Prostate gland (tissue), 2 donors: ENCODE data around the gene BRF1. TPM values are rescaled to one million over a fixed set of nuclear protein-coding genes. Genes with fewer than 3 reads are reported as not detected.

Experiments
- DNase-seq: peaks from one replicate; pipeline ENCODE4 v3.0.0-alpha.2; 2019; ENCODE audit warnings: low spot score
- H3K27ac ChIP-seq, 2 donors: fragments of 200-600 bp; sonication (generic); 2 replicates each; pipeline ENCODE4 v1.5.1; 2017 to 2019
- H3K27me3 ChIP-seq: fragments of 200-600 bp; sonication (generic); replicated peaks from 2 replicates; pipeline ENCODE4 v1.5.1; 2019; ENCODE audit not compliant: insufficient read depth
- H3K36me3 ChIP-seq, 2 donors: fragments of 200-600 bp; sonication (generic); 1 replicate in 1 of 2; 2 replicates in 1 of 2; pipeline versions ENCODE4 v1.5.1 to v1.8.1; 2017 to 2019
- H3K4me1 ChIP-seq: fragments of 200-600 bp; sonication (generic); replicated peaks from 2 replicates; pipeline ENCODE4 v1.5.1; 2019
- H3K4me3 ChIP-seq, 2 donors: fragments of 200-600 bp; sonication (generic); 2 replicates each; pipeline ENCODE4 v1.5.1; 2017 to 2019
- H3K9me3 ChIP-seq: fragments of 200-600 bp; sonication (generic); 2 replicates; pipeline ENCODE4 v1.5.1; 2017
- POLR2A ChIP-seq: fragments of 450-650 bp; IDR thresholded peaks from one replicate; pipeline ENCODE4 v1.6.1; 2016; ENCODE audit warnings: antibody characterized with exemption, mild to moderate bottlenecking
- POLR2AphosphoS5 ChIP-seq: sonication (generic); formaldehyde crosslinking; IDR thresholded peaks from one replicate; pipeline ENCODE4 v1.6.1; 2017; ENCODE audit warnings: antibody characterized with exemption
- WGBS: methylation state at CpG from one replicate; pipeline ENCODE4 v1.1.5; 2018; 5-methylcytosine and 5-hydroxymethylcytosine counted together
- intact Hi-C: fragments of 100-400 bp; cut with DNase I; formaldehyde crosslinking; loops from one replicate; pipeline ENCODE4 v1.14.2; 2022
- total RNA-seq, 2 donors: library from RNA; depleted of rRNA; stranded (reverse); fragments of >200 nt; gene quantifications; one replicate each; pipeline ENCODE4 v1.1.0, GENCODE V29; 2016
- TF ChIP-seq, protein P1 (sequence below), 4 experiments: fragments of 200-600 bp in 2 of 4; fragments of 450-650 bp in 2 of 4; sonication (generic) in 2 of 4; IDR thresholded peaks; 1 replicate in 3 of 4; 2 replicates in 1 of 4; pipeline ENCODE4 v1.5.1; 2016 to 2019; ENCODE audit warnings: antibody characterized with exemption in 4 of 4, mild to moderate bottlenecking in 2 of 4, moderate library complexity in 2 of 4

Gene BRF1
- total RNA-seq, 2 donors from 2014 or later = 64.9 to 88.9 TPM

DNA sequence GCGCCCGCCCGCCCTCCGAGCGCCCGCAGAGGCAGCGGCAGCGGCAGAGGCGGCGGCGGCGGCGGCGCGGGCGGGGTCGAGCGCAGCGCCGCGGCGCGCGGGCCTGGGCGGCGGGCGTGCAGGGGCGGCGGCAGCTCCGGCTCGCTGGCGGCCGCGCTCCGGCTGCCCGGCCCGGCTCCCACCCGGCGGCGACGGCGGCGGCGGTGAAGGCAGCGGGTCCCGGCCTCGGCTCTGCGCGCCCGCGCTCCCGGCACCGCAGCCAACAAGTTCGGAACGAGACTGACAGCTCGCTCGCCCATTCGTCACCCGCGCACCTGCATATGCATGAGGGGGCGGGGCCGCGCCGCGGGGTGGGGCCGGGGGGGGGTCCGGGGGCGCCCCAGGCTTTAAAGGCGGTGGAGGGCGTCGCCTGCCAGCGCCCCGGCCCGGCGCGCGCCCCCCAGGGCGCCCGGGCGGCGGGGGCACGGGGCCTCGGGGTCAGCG, 132.3 kb downstream of the BRF1 start, which contains the start of gene JAG2:
Gene JAG2 (minus strand): TSS at position 281 of the 483 bp plus-strand sequence. CDS start 356 bp downstream, outside the sequence.
- Histone ChIP-seq H3K4me1 (no peaks in the 10 kb centered on the region), H3K9me3 (no peaks in the 10 kb centered on the region), H3K27ac (no peak within 1 kb of the TSS), H3K27me3 (no peaks in the 10 kb centered on the region), H3K36me3 (no peaks in the 10 kb centered on the region), H3K4me3 (peak within 1 kb of the TSS; percentile 33 to 45)
- no peak for TF ChIP-seq POLR2AphosphoS5
- peak; percentile 14 for TF ChIP-seq POLR2A
- TF ChIP-seq, protein P1, sequence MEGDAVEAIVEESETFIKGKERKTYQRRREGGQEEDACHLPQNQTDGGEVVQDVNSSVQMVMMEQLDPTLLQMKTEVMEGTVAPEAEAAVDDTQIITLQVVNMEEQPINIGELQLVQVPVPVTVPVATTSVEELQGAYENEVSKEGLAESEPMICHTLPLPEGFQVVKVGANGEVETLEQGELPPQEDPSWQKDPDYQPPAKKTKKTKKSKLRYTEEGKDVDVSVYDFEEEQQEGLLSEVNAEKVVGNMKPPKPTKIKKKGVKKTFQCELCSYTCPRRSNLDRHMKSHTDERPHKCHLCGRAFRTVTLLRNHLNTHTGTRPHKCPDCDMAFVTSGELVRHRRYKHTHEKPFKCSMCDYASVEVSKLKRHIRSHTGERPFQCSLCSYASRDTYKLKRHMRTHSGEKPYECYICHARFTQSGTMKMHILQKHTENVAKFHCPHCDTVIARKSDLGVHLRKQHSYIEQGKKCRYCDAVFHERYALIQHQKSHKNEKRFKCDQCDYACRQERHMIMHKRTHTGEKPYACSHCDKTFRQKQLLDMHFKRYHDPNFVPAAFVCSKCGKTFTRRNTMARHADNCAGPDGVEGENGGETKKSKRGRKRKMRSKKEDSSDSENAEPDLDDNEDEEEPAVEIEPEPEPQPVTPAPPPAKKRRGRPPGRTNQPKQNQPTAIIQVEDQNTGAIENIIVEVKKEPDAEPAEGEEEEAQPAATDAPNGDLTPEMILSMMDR (IDR thresholded peaks at IDR 0.05) = no peak
- intact Hi-C loops = no loop called here
- WGBS = no CpG with 5 or more reads among the region's 84 CpGs
- peak; percentile 61 for DNase-seq

DNA sequence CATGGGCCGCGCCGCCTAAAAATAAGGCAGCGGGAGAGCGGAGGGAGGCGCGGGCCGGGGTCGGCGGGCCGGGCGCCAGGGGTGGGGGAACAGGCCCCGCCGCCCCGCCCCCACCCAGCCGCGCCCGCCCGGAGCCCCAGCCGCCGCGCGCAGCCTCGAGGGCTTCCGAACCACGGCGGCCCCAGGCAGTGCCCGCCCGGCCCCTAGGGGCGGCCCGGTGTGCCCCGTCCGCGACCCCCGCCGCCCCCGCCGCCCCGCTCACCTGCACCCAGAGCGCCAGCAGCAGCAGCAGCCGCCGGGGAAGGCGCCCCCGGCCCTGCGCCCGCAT, 132.7 kb downstream of the BRF1 start:
- H3K27ac ChIP-seq = no peak overlapping the region
- intact Hi-C loops = no loop called here
- peak overlapping the region; percentile 33 to 45 for H3K4me3 ChIP-seq
- TF ChIP-seq POLR2A (no peak), POLR2AphosphoS5 (no peak)
- TF ChIP-seq, protein P1 (IDR thresholded peaks at IDR 0.05) = no peak
- WGBS = 0% methylated on average over 12 of the region's 46 CpGs
- H3K36me3 ChIP-seq = no peaks in the 10 kb centered on the region
- H3K9me3 ChIP-seq = no peaks in the 10 kb centered on the region
- no peaks in the 10 kb centered on the region for H3K4me1 ChIP-seq
- H3K27me3 ChIP-seq = no peaks in the 10 kb centered on the region
- no peak for DNase-seq

DNA sequence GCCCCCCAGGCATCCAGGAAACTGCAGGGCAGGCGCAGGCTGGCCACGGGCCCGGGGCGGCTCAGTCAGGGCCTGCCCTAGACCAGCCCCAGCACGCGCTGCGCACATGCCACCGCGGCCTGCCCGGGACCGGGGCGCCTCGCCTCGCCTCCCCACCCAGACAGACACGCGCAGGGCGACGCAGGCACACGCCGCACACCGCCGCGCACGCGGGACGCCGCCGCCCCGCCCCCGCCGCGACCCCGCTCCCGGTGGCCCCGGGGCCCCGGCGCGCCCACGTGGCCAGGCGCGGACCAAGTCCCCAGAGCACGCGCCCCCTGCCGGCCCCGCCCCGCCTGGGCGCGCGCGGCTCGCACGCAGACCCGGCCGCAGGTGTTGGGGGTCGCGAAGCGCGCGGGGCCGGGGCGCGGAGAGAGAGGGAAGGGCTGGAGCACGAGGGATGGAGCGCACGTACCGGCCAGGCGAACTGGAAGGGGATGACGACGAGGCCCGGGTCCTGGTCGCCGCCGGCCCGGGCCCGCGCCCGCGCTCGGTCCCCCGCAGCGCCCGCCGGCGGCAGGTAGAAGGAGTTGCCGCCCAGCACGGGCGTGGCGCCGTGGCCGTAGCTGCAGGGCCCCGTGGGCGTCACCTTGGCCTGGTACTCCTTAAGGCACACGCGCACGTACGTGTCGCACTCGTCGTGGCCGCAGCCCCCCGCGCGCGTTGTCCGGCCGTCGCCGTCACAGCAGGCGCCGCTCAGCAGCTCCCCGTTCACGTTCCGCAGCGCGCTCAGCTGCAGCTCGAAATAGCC, 133.3 kb downstream of the BRF1 start:
- no peaks in the 10 kb centered on the region for H3K9me3 ChIP-seq
- intact Hi-C loops = no loop called here
- no peaks in the 10 kb centered on the region for H3K4me1 ChIP-seq
- H3K36me3 ChIP-seq = no peaks in the 10 kb centered on the region
- 4% methylated on average over 56 of the region's 116 CpGs for WGBS
- TF ChIP-seq POLR2A = no peak
- TF ChIP-seq, protein P1 (IDR thresholded peaks at IDR 0.05) = peak in 2 of 4 experiments; percentile 19 to 47
- H3K4me3 ChIP-seq = peak overlapping the region; percentile 33 to 45
- H3K27me3 ChIP-seq = no peaks in the 10 kb centered on the region
- H3K27ac ChIP-seq = peak overlapping the region in 1 of 2 donors; percentile 37
- peak; percentile 46 for DNase-seq

DNA sequence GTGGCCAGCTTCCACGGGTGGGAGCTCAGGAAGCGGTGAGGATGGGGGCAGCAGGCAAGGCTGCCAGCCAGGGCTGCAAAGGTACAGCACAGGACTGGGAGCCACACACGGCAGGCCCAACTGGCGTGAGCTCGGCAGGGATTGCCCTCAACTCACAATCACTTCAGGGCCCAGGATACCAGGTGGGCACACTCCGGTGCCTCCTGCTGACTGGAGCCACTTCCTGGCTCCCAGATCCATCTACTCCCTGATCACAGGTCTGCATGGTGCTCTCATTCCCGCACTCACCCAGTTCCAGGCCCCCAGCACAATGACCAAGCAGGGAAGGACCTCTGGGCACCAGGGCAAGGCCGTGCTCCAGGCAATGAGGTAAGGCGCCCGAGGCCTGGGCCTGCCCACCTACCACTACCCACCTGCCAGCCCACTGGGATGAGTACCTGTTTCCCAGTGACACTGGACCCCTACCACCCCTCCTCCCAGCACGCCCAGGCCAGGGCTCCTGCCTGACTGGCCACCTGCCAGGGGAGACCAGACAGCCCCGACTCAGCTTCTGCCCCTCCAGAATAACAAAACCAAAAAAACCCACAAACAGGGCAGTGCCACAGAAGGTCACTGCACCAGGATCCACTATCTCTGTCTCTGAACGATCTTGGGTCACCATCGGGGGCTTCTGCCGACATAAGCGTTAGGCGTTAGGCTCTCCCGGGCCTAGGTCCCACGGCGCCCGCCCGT, 134.1 kb downstream of the BRF1 start:
- DNase-seq = no peak
- intact Hi-C loops = no loop called here
- Histone ChIP-seq H3K27ac (peak overlapping the region; percentile 37 to 49), H3K36me3 (no peaks in the 10 kb centered on the region), H3K27me3 (no peaks in the 10 kb centered on the region), H3K4me1 (no peaks in the 10 kb centered on the region), H3K4me3 (peak overlapping the region in 1 of 2 donors; percentile 1), H3K9me3 (no peaks in the 10 kb centered on the region)
- TF ChIP-seq, protein P1 (IDR thresholded peaks at IDR 0.05) = no peak
- TF ChIP-seq POLR2AphosphoS5 (no peak), POLR2A (no peak)
- WGBS = 48% methylated on average over 19 of the region's 22 CpGs
